Loucy (cell line): ENCODE data around the gene PNLIPRP2.

Source experiments
- H2AFZ ChIP-seq: fragments of 200-600 bp; sonication (generic); 2 replicates; pipeline ENCODE4 v1.6.0; 2016; ENCODE audit warnings: antibody characterized with exemption, mild to moderate bottlenecking, low read length, moderate library complexity
- H3F3A ChIP-seq: fragments of 200-600 bp; 2 replicates; pipeline ENCODE4 v1.6.0; 2016; ENCODE audit warnings: antibody characterized with exemption, low read depth, mild to moderate bottlenecking
- H3K27me3 ChIP-seq: fragments of 200-600 bp; sonication (generic); 2 replicates; pipeline ENCODE4 v1.6.1; 2014; ENCODE audit warnings: low read length, mild to moderate bottlenecking; ENCODE audit not compliant: insufficient read depth, poor library complexity, severe bottlenecking
- H3K36me3 ChIP-seq: fragments of 200-600 bp; sonication (generic); 2 replicates; pipeline ENCODE4 v1.6.1; 2016; ENCODE audit warnings: low read length; ENCODE audit not compliant: insufficient read depth
- H3K4me1 ChIP-seq: fragments of 200-600 bp; sonication (generic); 2 replicates; pipeline ENCODE4 v1.5.1; 2014; ENCODE audit warnings: low read length, mild to moderate bottlenecking; ENCODE audit not compliant: insufficient read depth, poor library complexity, severe bottlenecking
- H3K4me2 ChIP-seq: fragments of 200-600 bp; sonication (generic); 2 replicates; pipeline ENCODE4 v1.6.0; 2014; ENCODE audit warnings: antibody characterized with exemption, low read length, low read depth, mild to moderate bottlenecking; ENCODE audit not compliant: poor library complexity, severe bottlenecking
- H3K4me3 ChIP-seq: fragments of 200-600 bp; sonication (generic); 2 replicates; pipeline ENCODE4 v1.5.1; 2014; ENCODE audit warnings: low read length, mild to moderate bottlenecking, mixed read lengths; ENCODE audit not compliant: poor library complexity, severe bottlenecking
- H3K79me2 ChIP-seq: fragments of 200-600 bp; sonication (generic); 2 replicates; pipeline ENCODE4 v1.6.1; 2014; ENCODE audit warnings: low read length; ENCODE audit not compliant: insufficient read depth
- H3K9ac ChIP-seq: fragments of 200-600 bp; sonication (generic); 2 replicates; pipeline ENCODE4 v1.6.0; 2014; ENCODE audit warnings: mild to moderate bottlenecking, low read depth, low read length, moderate library complexity; ENCODE audit not compliant: poor library complexity, severe bottlenecking
- H3K9me2 ChIP-seq: fragments of 200-600 bp; sonication (generic); replicated peaks from 2 replicates; pipeline ENCODE4 v1.6.1; 2016; ENCODE audit warnings: low read depth, low read length, mixed read lengths
- H3K9me3 ChIP-seq: fragments of 200-600 bp; sonication (generic); 2 replicates; pipeline ENCODE4 v1.6.1; 2014; ENCODE audit warnings: mild to moderate bottlenecking, antibody characterized with exemption, low read length, low read depth; ENCODE audit not compliant: insufficient read depth
- H4K20me1 ChIP-seq: fragments of 200-600 bp; sonication (generic); 2 replicates; pipeline ENCODE4 v1.6.0; 2014; ENCODE audit warnings: antibody characterized with exemption, low read length, mild to moderate bottlenecking; ENCODE audit not compliant: insufficient read depth, poor library complexity, severe bottlenecking
- EZH2phosphoT487 ChIP-seq: fragments of 200-600 bp; IDR thresholded peaks from 2 replicates; pipeline ENCODE4 v1.6.1; 2018; ENCODE audit warnings: antibody characterized with exemption, mild to moderate bottlenecking, moderate library complexity, borderline replicate concordance
- TF ChIP-seq, protein P1 (sequence below): fragments of 200-600 bp; sonication (generic); conservative IDR thresholded peaks from 2 replicates; pipeline ENCODE4 v1.5.1; 2014; ENCODE audit warnings: mild to moderate bottlenecking, antibody characterized with exemption, low read length

PNLIPRP2 gene

DNA sequence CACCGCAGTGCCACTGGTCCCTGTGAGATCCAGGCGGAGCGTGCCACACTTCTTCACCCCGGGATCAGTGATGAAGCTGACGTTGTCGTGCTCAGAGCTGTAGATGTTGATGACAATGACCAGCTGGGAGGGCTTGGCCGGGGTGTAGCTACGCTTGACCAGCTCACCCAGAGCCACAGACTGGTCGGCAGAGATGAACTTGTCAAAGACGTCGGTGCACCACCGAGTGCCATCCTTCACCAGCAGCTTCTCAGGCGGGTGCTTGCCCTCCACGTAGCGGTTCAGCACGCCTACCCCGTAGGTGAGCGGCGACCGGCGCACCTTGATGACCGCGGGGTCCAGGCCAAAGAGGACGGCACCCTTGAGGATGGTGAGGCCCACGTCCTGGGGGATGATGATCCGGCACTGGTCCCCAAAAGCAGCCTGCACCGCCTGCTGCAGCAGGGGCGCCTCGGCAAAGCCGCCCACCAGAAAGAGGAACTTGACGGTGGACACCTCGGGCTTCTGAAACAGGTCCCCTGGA is 54.2 kb downstream of the PNLIPRP2 start:
- H3K9ac ChIP-seq: no peak overlapping the region
- H3K9me2 ChIP-seq: no peaks in the 10 kb centered on the region
- H3K4me2 ChIP-seq: no peak overlapping the region
- H3K27me3 ChIP-seq: no peaks in the 10 kb centered on the region
- H3K9me3 ChIP-seq: no peaks in the 10 kb centered on the region
- no peak for TF ChIP-seq EZH2phosphoT487
- TF ChIP-seq, protein P1, sequence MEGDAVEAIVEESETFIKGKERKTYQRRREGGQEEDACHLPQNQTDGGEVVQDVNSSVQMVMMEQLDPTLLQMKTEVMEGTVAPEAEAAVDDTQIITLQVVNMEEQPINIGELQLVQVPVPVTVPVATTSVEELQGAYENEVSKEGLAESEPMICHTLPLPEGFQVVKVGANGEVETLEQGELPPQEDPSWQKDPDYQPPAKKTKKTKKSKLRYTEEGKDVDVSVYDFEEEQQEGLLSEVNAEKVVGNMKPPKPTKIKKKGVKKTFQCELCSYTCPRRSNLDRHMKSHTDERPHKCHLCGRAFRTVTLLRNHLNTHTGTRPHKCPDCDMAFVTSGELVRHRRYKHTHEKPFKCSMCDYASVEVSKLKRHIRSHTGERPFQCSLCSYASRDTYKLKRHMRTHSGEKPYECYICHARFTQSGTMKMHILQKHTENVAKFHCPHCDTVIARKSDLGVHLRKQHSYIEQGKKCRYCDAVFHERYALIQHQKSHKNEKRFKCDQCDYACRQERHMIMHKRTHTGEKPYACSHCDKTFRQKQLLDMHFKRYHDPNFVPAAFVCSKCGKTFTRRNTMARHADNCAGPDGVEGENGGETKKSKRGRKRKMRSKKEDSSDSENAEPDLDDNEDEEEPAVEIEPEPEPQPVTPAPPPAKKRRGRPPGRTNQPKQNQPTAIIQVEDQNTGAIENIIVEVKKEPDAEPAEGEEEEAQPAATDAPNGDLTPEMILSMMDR: no peak
- H3F3A ChIP-seq: no peaks in the 10 kb centered on the region
- no peak overlapping the region for H2AFZ ChIP-seq
- H3K36me3 ChIP-seq: no peaks in the 10 kb centered on the region
- H3K4me3 ChIP-seq: no peak overlapping the region
- H3K4me1 ChIP-seq: no peaks in the 10 kb centered on the region
- no peaks in the 10 kb centered on the region for H4K20me1 ChIP-seq
- no peaks in the 10 kb centered on the region for H3K79me2 ChIP-seq

DNA sequence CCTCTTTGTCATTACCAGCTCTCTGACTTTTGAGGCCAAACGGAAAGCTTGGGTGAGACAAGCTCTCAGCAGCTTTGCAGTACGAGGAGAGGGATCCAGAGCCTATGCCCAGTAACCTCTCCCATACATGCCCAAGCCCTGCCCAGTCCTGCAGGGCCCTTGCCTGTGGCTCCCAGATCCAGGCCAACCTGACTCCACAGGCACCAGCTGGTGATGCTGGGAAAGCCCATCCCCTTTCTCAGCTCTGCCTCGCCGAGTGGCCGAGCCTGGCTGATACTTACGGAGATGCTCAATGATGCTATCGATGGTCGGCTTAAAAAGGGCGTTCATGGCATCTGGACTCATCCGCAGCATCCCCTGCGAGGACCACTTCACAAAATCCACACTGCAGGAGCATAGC is 55.4 kb downstream of the PNLIPRP2 start:
- Histone ChIP-seq H3K9me2 (no peaks in the 10 kb centered on the region), H3K4me2 (no peak overlapping the region), H4K20me1 (no peaks in the 10 kb centered on the region), H3K4me3 (no peak overlapping the region), H3K27me3 (no peaks in the 10 kb centered on the region), H3K79me2 (no peaks in the 10 kb centered on the region), H3K36me3 (no peaks in the 10 kb centered on the region), H3K9ac (no peak overlapping the region), H2AFZ (no peak overlapping the region), H3F3A (no peaks in the 10 kb centered on the region), H3K4me1 (no peaks in the 10 kb centered on the region), H3K9me3 (no peaks in the 10 kb centered on the region)
- TF ChIP-seq EZH2phosphoT487: no peak
- TF ChIP-seq, protein P1: no peak

- H3K79me2 ChIP-seq: no peaks in the 10 kb centered on the region
- no peaks in the 10 kb centered on the region for H3K9me2 ChIP-seq
- H3F3A ChIP-seq: no peaks in the 10 kb centered on the region
- H3K4me1 ChIP-seq: no peaks in the 10 kb centered on the region
- no peak for TF ChIP-seq EZH2phosphoT487
- TF ChIP-seq, protein P1: no peak
- no peaks in the 10 kb centered on the region for H3K36me3 ChIP-seq
- H3K4me2 ChIP-seq: no peak overlapping the region
- no peaks in the 10 kb centered on the region for H3K27me3 ChIP-seq
- H4K20me1 ChIP-seq: no peaks in the 10 kb centered on the region
- no peaks in the 10 kb centered on the region for H3K9me3 ChIP-seq
- H3K4me3 ChIP-seq: no peak overlapping the region
- H2AFZ ChIP-seq: no peak overlapping the region
- no peak overlapping the region for H3K9ac ChIP-seq
Observed at GRCh38 chr10:116676633-116677032, 55.9 kb downstream of the PNLIPRP2 start.
